GM18502 (cell line): Measurements from ENCODE around the gene TMEM247.
"Not testable (repeated sequence)": the region's sequence is repeated elsewhere in the genome, so short reads cannot be mapped to it uniquely, and the experiment has no call there.

Experiments used
- ATAC-seq: cut with Tn5 transposase; IDR thresholded peaks from one replicate; pipeline ENCODE4 v1.9.1; 2021; ENCODE audit warnings: mild to moderate bottlenecking; ENCODE audit not compliant: unreplicated experiment, poor library complexity

TMEM247 gene

DNA sequence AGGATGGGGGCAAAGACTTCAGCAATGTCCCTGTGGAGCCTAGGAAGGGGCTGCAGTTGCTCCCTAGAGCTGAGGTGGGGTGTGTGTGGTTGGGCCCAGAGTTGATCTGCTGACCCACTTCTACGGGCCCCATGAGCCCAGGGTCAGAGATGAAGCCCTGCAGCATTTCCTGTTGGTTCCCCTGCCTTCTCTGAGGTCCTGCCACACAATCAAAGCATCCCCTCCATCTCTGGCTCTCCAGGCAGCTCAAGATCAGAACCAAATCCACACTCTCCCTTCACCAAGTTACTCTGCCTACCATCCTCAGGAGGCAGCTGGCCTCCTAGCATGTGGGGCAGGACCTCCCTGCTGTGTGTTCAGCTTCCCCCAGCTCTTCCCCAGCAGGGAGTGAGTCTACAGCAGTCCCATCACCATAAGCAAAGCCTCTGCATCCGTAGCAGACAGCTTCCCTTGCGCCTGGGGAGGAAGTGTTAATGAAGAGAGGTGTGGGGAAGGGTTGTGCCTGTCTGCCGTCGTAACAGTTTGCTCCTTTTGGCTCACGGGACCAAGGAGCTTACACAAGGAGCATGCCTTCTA is 26.9 kb downstream of the TMEM247 start:
- no peak for ATAC-seq

DNA sequence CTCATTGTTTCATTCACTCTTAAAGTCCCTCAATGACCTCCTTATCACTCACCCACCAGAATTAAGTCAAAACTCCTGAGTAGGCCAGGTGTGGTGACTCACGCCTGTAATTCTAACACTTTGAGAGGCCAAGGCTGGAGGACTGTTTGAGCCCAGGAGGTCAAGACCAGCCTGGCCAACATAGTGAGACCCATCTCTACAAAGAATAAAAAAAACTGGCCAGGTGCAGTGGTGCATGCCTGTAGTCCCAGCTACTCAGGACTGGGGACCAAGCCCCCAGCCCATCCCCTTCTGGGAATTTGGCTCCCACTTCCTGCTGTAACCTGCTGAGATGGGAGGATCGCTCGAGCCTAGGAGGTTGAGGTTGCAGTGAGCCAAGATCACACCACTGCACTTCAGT is 28.9 kb downstream of the TMEM247 start:
- no peak for ATAC-seq

DNA sequence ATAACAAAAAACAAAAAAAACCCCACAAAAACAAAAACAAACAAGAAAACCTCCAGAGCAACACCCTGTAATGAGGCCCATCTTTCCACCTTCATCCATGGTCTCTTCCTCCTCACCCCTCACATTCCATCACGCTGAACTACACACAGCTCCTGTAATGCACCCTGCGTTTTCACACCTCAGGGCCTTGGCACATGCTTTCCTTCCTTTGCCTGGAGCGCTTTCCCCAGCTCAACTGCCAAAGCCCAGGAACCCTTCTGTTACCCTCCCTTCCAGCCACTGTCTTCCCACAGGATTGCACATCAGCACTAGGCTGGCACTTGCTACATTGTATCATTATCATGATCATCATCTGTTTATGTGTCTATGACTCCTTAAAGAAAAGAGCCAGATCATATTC is 29.4 kb downstream of the TMEM247 start:
- no peak for ATAC-seq

DNA sequence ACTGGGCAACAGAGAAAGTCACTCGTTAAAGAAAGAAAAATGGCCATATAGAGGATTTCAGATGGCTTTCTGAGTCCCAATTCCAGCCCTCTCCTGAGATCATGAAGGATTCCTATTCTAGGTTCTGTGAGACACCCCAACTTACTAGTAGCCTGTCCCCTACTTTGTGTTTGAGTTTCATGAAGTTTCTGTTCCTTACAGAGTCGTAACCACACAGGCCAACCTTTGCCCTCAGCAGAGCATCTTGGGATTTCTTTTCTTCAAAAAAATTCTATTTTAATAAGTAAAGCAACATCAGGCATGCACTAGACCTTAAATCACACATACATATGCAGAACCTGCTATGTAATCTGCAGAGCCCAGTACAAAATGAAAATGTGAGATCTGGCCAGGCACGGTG is 30.4 kb downstream of the TMEM247 start:
- ATAC-seq = no peak

DNA sequence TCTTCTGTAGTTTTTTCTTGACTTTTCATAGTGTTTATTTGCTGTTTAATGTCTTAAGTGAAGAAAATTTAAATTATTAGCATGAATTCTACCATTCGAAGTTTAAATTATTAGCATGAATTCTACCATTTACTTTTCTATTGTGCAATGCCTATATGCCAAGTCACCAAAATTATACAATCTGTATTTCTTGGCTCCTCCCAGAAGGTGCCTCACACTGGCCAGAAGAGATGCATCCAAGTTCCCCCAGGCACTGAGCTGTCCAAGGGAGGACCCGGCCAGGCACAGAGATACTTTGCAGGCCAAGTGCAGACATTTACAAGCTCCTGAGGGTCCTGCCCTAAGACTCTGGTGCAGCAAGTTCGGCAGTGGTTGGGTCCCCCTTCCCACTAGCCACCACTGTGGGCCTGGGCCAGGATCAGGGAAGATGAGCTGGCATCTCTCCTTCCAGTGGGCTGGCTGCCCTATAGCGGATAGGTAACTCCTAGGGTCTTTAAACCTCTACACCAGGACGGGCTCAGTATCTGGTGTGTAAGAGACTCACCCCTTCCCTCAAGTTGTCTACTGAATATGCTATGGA is 31.3 kb downstream of the TMEM247 start:
- no peak for ATAC-seq

DNA sequence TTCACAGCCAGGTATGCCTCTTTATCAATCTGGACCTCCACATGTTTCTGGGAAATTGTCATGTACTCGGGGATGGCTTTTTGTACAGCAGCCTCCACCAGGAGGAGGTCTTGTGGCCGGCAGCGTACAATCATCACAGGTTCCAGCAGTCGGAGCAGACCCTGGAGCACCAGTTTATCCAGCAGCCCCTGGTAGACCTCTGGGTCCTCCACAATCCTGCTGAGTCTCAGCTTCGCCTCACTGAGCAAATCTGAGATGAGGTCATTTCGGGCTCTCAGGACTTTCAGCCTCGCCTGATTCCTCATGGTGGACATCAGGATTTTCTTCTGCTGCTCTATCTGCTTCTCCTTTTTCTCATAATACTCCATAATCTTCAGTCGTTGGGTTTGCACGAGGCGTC is 32.8 kb downstream of the TMEM247 start:
- ATAC-seq = no peak

DNA sequence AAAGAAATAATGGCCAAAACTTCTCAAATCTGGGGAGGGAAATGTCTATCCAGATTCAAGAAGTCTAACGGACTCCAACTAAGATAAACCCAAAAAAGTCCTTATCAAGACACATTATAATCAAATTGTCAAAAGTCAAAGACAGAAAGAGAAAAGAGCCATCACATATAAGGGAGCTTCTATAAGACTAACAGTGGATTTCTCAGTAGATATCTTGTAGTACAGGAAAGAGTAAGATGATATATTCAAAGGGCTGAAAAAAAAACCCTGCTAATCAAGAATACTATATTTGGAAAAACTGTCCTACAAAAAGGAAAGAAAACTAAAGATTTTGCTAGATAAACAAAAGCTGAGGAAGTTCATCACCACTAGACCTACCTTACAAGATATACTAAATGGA is 35.4 kb downstream of the TMEM247 start:
- ATAC-seq = no peak

DNA sequence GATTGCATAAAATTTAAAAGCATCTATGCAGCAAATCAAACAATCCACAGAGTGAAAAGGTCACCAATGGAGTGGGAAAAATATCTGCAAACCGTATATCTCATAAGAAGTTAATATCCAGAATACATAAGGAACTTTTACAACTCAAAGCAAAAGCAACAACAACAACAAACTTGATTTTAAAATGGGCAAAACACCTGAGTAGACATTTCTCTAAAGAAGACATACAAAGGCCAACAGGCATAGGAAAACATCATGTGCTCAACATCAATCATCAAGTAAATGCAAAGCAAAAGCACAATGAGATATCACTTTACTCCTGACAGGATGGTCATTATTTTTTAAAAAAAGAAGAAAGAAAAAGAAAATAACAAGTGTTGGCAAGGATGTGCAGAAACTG is 38.1 kb downstream of the TMEM247 start:
- no peak for ATAC-seq

DNA sequence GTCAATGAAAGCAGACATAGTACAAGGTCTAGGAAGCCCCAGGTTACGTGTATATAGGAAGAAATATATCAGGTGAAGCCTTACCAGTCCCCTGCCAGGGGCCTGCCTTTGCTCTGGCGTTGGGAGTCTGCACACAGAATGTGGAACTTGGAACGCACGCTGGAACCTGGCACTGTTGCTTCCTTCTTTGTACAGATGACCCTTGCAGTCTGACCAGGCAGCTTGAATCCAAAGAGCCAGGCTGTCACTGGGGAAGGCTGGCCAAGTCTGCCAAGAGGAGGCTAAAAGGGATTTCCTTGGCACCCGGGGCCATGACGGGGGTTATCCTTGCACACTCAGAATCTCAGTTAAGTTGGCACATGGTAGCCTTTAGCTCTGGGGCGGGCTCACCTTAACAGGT is 39.5 kb downstream of the TMEM247 start:
- no peak for ATAC-seq

DNA sequence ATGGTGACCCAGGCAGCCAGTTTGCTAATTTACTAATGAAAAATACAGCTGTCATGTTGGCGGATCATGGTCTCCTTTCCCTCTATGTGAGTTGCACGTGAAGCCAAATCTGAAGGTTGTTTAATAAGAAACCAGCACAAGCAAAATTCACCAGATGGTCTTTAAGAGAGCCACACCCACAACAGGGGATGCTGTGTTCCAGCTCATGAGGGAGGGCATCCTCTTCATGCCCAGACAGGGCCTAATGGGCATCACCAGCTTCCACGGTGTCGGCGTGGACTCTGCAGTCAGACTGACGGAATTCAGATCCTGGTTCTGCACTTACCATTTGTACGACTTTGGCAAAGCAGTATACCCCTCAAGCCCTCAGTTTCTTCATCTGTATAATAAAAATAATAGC is 39.9 kb downstream of the TMEM247 start:
- no peak for ATAC-seq

DNA sequence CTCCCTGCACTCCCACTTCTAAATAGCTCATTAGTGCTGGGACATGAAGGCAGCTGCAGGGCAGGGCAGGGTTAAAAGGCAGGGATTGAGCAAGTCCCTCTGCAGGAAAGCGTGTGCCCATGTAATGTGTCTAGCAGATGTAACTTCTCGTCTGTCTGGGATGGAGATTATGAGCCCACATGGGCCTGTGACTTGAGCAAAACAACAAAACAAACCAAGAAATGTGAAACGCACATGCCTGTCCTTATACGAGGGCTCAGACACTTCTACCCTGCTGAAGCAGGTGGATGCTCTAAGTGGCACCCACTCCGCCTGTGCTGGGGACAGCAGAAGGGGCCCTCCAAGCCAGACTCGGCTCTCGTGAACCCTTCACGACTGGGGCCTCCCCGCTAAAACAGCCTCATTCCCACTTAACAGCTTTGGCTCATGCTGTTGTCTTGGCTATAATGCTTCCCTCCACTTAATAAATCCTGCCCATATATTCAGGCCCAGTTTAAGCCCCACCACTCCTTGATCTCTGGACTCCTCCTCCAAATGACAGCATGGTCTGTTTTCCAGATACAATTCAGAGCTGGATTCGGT is 40.9 kb downstream of the TMEM247 start:
- ATAC-seq = no peak

DNA sequence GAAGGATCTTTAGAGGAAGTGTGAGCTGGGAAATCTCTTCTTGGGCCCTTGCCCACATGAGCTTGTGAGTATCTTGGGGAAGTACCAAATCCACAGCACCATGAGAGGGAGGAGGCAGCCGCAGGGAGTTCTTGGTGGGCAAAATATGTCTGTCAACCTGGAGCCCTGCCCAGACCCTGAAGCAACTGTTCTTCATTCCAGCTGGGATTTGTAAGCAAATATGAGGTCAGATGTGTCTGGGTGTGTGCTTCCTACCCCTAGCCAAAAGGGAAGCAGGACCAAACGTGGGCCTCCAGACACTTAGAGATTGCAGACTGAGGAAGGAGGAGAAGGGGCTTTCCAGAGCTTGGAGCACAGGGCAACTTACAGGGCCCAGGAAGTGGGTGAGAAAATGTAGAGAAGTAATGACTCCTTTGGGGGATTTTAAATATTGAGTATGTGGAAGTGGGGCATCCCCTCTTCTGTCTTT is 41.9 kb downstream of the TMEM247 start:
- peak; percentile 58 for ATAC-seq

DNA sequence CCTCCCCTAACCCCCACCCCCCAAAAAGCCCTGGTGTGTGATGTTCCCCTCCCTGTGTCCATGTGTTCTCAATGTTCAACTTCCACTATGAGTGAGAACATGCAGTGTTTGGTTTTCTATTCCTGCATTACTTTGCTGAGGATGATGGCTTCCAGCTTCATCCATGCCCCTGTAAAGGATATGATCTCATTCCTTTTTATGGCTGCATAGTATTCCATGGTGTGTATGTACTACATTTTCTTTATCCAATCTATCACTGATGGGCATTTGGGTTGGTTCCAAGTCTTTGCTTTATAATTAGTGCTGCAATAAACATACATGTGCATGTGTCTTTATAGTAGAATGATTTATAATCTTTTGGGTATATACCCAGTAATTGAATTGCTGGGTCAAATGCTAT is 43.0 kb downstream of the TMEM247 start:
- not testable (repeated sequence) for ATAC-seq

DNA sequence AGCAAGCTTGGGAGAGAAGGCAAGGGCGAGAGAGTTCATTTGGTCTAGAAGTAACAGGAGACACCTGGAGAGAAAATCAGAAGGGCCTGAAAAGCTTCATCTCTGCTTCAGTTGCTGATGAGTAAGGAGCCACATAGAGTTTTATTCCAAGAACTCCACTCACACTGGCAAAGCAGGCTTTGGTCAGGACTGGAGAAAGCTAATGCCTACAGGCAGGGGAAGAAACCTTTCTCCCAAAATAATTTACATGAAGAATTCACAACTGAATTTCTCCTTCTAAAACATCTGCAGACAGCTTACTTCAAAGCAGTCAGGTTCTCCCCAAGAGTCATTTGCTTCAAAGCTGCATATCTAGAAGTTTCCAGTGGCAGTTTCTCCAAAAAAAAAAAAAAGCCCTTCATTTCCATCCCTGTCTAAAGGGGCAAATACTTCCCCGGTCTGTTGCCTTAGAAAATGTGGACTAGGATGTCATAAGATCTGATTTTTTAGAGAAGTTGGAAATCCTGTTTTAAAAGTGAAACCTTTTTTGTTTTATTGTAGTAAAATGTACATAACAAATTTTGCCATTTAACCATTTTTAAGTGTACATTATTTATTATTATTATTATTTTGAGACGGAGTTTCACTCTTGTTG is 46.3 kb downstream of the TMEM247 start:
- no peak for ATAC-seq

DNA sequence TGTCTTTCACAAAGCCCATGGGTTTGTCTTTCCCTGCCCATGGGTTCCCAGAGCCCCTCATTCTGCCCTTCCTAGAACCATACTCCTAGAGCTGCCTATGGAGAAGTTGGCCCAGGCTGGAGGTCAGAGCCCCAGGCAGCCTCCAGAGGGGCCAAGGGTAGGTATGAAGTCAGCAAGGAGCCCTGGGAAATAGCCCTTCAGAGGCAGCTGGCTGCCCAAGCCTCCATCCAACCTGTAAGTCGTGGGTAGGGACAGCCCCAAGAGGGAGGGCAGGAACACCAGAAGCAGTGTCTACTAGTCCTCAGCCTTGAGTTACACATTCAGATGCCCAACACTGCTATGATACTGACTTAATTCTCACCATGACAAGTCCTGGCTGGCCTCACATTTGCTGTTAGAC is 49.5 kb downstream of the TMEM247 start:
- no peak for ATAC-seq

DNA sequence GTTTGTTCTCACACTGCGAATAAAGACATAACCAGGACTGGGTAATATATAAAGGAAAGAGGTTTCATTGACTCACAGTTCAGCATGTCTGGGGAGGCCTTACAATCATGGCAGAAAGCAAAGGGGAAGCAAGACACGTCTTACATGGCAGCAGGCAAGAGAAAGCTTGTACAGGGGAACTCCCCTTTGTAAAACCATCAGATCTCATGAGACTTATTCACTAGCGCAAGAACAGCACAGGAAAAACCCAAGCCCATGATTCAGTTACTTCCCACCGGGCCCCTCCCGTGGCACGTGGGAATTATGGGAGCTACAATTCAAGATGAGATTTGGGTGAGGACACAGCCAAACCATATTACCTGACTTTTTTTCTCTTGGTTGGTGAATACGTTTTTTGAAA is 51.3 kb downstream of the TMEM247 start:
- no peak for ATAC-seq

DNA sequence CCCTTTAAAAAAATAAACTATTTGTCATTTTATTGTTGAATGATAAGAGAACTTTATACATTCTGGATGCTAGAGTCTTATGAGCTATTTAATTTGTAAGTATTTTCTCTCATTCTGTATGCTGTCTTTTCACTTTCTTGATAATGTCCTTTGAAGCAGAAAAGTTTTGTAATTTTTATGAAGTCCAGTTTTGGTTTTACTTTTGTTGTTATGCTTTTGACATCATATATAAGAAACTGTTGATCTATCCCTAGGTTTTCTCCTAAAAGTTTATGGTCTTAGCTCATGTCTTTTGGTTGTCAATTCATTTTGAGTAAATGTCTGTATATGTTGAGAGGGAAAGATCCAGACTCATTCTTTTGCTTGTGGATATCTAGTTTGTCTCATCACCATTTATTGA is 52.5 kb downstream of the TMEM247 start:
- ATAC-seq = no peak
